Mesodermal cell (in vitro differentiated cells): ENCODE results near the gene RPSA.

ENCODE experiments used
- H3K27ac ChIP-seq: 2 replicates; pipeline ENCODE4 v1.7.0; 2013; ENCODE audit warnings: mild to moderate bottlenecking, low read depth, low read length, moderate library complexity; ENCODE audit not compliant: severe bottlenecking
- H3K36me3 ChIP-seq: 2 replicates; pipeline ENCODE4 v1.7.1; 2013; ENCODE audit warnings: mild to moderate bottlenecking, low read length, moderate library complexity; ENCODE audit not compliant: control insufficient read depth, insufficient read depth
- H3K4me1 ChIP-seq: one replicate; pipeline ENCODE4 v1.7.1; 2013; ENCODE audit warnings: mild to moderate bottlenecking, low read length; ENCODE audit not compliant: insufficient read depth, control insufficient read depth, poor library complexity, severe bottlenecking
- H3K4me3 ChIP-seq: 2 replicates; pipeline ENCODE4 v1.7.0; 2013; ENCODE audit warnings: low read length, control low read depth, mild to moderate bottlenecking; ENCODE audit not compliant: insufficient read depth, poor library complexity, severe bottlenecking; ENCODE audit errors: extremely low read depth
- H3K9me3 ChIP-seq: 2 replicates; pipeline ENCODE4 v1.7.1; 2013; ENCODE audit warnings: mild to moderate bottlenecking, low read length, moderate library complexity; ENCODE audit not compliant: control insufficient read depth
- WGBS, 2 experiments: methylation state at CpG; one replicate each; pipeline ENCODE4 v1.1.5; 2013; ENCODE audit warnings: missing lambda C conversion rate in 2 of 2; ENCODE audit not compliant: insufficient coverage in 2 of 2; 5-methylcytosine and 5-hydroxymethylcytosine counted together

Gene RPSA

GRCh38 chr3:39379778-39380155 lies 26.8 kb upstream of the RPSA start:
- no peak overlapping the region for H3K4me3 ChIP-seq
- H3K27ac ChIP-seq = no peak overlapping the region
- H3K4me1 ChIP-seq = peaks cover 8% of the 10 kb centered on the region
- no peaks in the 10 kb centered on the region for H3K9me3 ChIP-seq
- no peaks in the 10 kb centered on the region for H3K36me3 ChIP-seq
- 80 to 94% methylated on average over 1 to 5 of the region's 5 CpGs for WGBS, 2 experiments

DNA sequence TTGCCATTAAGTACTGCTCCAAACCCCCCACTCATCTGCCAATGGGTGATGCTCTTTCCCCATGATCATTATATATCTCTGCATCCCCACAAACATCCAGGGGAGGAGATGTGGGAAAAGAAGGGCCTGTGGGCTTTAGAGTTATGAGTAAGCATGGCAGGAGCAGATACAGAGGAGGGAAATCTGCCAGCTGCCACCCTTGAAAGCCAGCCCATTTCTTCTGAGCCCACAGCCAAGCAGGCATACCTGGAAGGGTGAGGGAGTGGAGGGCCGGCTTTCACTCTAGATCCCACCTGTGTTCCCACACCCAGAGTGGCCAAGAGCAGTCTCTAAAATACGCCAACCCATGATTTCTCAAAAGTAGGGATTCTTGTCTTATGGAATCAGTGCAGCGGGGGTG lies 25.1 kb upstream of the RPSA start:
- H3K27ac ChIP-seq = no peak overlapping the region
- 86 to 100% methylated on average over 1 to 2 of the region's 3 CpGs for WGBS, 2 experiments

DNA sequence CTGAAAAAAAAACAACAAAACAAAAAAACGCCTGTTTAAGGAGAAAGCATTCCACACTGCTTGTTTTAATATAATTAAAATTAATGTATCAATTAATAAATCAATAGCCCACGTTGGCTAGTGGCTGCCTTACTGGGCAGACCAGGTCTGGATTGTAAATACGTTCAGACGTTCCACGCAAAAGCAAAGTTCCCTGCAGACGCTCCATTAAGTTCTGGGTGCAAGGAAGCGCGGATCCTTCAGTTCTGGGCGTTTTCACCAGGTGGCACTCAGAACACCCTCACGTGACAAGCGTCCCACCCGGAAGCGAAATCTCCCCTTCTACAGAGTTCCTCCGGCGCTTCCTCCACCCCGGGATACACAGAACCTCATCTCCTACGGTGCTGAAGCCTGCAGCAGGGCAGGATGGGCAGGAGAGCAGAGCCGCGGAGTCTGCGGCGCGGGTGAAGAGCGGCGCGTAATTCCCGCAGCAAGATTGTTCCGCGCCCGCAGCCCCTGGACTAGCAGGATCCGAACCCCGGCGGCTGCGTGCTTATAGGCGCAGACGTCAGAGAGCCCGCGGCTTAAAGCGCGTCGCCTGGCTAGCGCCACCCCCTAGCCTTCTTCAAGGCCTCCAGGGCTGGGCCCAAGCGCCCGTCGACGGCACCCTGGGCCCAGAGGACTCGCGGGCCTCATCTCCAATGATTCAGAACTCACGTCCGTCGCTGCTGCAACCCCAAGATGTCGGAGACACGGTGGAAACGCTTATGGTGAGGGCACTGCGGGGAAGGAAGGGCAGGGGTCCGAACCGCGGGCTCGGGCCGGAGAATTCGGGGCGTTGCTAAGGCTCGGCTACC lies 23.3 kb upstream of the RPSA start, which contains the start of gene SLC25A38:
Gene SLC25A38, plus strand, starts transcription at position 326 of the 836 bp plus-strand sequence. Its CDS starts 355 bp downstream, at position 681.
- Histone ChIP-seq H3K36me3 (peaks cover 7% of the 10 kb centered on the region), H3K27ac (peak within 1 kb of the TSS; percentile 91), H3K9me3 (no peaks in the 10 kb centered on the region), H3K4me3 (peak within 1 kb of the TSS; percentile 84), H3K4me1 (peaks cover 6% of the 10 kb centered on the region)
- WGBS, 2 experiments = 0 to 1% methylated on average over 39 to 55 of the region's 62 CpGs

More for the DNA sequence above, 25.1 kb upstream of the RPSA start:
- Histone ChIP-seq H3K9me3 (no peaks in the 10 kb centered on the region), H3K36me3 (peaks cover 2% of the 10 kb centered on the region), H3K4me3 (no peak overlapping the region), H3K4me1 (peaks cover 12% of the 10 kb centered on the region)

DNA sequence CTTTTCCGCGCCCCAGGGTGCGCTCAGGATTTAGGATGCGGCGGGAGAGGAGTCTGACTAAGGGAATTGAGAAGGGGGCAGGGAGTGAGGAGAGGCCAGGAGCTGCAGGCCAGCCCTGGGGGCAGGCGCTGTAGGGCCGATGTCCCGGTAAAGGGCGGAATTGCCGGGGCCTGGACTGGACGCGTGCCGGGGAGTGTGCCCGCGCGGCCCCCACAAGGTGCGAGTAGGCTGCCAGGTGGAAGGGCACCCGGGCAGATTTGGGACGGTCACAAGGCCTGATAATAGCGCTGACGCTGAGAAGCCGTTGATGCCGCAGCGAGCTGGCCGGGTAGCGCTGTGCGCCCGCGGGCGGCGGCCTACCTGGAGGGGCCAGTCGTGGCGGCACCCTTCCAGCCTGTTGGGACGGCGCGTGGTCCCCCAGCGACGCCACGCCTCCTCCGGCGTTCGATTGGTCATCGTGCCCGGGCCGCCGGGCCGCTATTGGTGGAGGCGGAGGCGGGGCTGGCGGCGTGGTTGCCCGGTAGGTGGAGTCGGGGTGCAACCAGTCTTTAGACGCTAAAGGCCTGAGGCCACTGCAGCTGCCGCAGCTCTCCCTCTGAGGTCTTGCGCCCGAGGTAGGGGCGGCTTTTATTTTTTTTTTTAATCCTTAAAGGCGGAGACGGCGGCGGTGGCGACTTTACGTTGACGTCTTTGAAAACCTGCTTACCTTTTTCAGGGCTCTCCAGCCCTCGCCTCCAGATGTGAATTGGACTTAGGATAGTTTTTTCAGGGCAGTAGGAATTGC lies 22.4 kb upstream of the RPSA start:
- H3K9me3 ChIP-seq = no peaks in the 10 kb centered on the region
- peaks cover 10% of the 10 kb centered on the region for H3K36me3 ChIP-seq
- H3K4me1 ChIP-seq = peaks cover 6% of the 10 kb centered on the region
- WGBS, 2 experiments = 0% methylated on average over 57 to 59 of the region's 66 CpGs
- H3K27ac ChIP-seq = peak overlapping the region; percentile 91
- H3K4me3 ChIP-seq = peak overlapping the region; percentile 84

GRCh38 chr3:39384665-39385000 lies 21.9 kb upstream of the RPSA start:
- peaks cover 6% of the 10 kb centered on the region for H3K4me1 ChIP-seq
- H3K27ac ChIP-seq = no peak overlapping the region

GRCh38 chr3:39385456-39386090 lies 20.9 kb upstream of the RPSA start:
- Histone ChIP-seq H3K36me3 (peaks cover 24% of the 10 kb centered on the region), H3K4me3 (no peak overlapping the region), H3K4me1 (peaks cover 6% of the 10 kb centered on the region), H3K9me3 (no peaks in the 10 kb centered on the region), H3K27ac (no peak overlapping the region)
- 60 to 69% methylated on average over 8 to 9 of the region's 9 CpGs for WGBS, 2 experiments

More at GRCh38 chr3:39384665-39385000, 21.9 kb upstream of the RPSA start:
- WGBS, 2 experiments = 77 to 84% methylated on average over 5 to 7 of the region's 14 CpGs
- Histone ChIP-seq H3K36me3 (peaks cover 15% of the 10 kb centered on the region), H3K9me3 (no peaks in the 10 kb centered on the region), H3K4me3 (peak overlapping the region; percentile 84)

GRCh38 chr3:39386318-39386717 lies 20.2 kb upstream of the RPSA start:
- Histone ChIP-seq H3K9me3 (no peaks in the 10 kb centered on the region), H3K27ac (no peak overlapping the region), H3K4me1 (peaks cover 6% of the 10 kb centered on the region), H3K4me3 (no peak overlapping the region), H3K36me3 (peaks cover 31% of the 10 kb centered on the region)
- WGBS, 2 experiments = 73 to 78% methylated on average over 5 of the region's 5 CpGs

- peaks cover 6% of the 10 kb centered on the region for H3K4me1 ChIP-seq
- H3K36me3 ChIP-seq = peaks cover 42% of the 10 kb centered on the region
- no peaks in the 10 kb centered on the region for H3K9me3 ChIP-seq
- H3K4me3 ChIP-seq = no peak overlapping the region
- no peak overlapping the region for H3K27ac ChIP-seq
- 95 to 100% methylated on average over 1 of the region's 1 CpG for WGBS, 2 experiments
Observed at GRCh38 chr3:39387411-39387975, 19.0 kb upstream of the RPSA start.

- Histone ChIP-seq H3K9me3 (no peaks in the 10 kb centered on the region), H3K4me3 (no peak overlapping the region), H3K4me1 (peaks cover 4% of the 10 kb centered on the region), H3K36me3 (peaks cover 48% of the 10 kb centered on the region), H3K27ac (no peak overlapping the region)
- WGBS, 2 experiments = 93 to 100% methylated on average over 2 of the region's 2 CpGs
Observed at GRCh38 chr3:39388153-39388552, 18.4 kb upstream of the RPSA start.

- peaks cover 4% of the 10 kb centered on the region for H3K4me1 ChIP-seq
- WGBS, 2 experiments = 100% methylated on average over 2 of the region's 2 CpGs
- no peak overlapping the region for H3K27ac ChIP-seq
- H3K9me3 ChIP-seq = no peaks in the 10 kb centered on the region
- H3K4me3 ChIP-seq = no peak overlapping the region
- H3K36me3 ChIP-seq = peaks cover 54% of the 10 kb centered on the region
Observed at GRCh38 chr3:39388741-39389248, 17.7 kb upstream of the RPSA start.
